ENCODE data around the gene ITPRIPL2. TPM values are rescaled to one million over a fixed set of nuclear protein-coding genes. Genes with fewer than 3 reads are reported as not detected.

The ITPRIPL2 gene
- total RNA-seq, 1 experiment from 2014 or later, result 21.6 TPM

DNA sequence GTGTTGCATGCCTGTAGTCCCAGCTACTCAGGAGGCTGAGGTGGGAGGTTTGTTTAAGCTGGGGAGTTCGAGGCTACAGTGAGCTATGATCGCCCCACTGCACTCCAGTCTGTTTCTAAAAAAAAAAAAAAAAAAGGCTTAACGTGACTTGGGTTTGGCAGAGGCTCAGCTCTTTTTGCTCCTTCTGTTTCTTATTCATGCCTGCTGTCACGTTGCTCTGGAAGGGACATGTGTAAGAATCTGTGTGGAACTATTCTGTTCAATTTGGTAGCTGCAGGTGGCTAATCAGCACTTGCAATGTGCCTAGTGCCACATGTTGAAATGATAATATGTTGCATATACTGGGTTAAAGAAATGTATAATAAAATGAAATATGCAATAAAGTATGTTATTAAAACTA is 33.4 kb downstream of the ITPRIPL2 start:
- no TSS peak for BruUV-seq (replicated peaks)
- no peak overlapping the region for H3K27ac ChIP-seq (ENCODE audit: low read length)
- no peak overlapping the region for H3K4me3 ChIP-seq (ENCODE audit: low read length)
- no peak for ATAC-seq
- no peaks in the 10 kb centered on the region for H4K20me1 ChIP-seq (ENCODE audit: low read length)
- no peaks in the 10 kb centered on the region for H3K9me3 ChIP-seq (ENCODE audit: low read length)
- H3K9me2 ChIP-seq (replicated peaks; ENCODE audit: low read length), result no peaks in the 10 kb centered on the region
- ChIA-PET POLR2A (ENCODE audit: unreplicated experiment) (no interaction called here), CTCF (no interaction called here)
- intact Hi-C loops (cut with micrococcal nuclease), result no loop called here
- no peaks in the 10 kb centered on the region for H3K79me2 ChIP-seq (ENCODE audit: low read length)
- no peaks in the 10 kb centered on the region for H3K36me3 ChIP-seq (ENCODE audit: low read depth, low read length)
- no peaks in the 10 kb centered on the region for H3K27me3 ChIP-seq (ENCODE audit: low read length)
- no peak overlapping the region for H3K9ac ChIP-seq (ENCODE audit: low read length)
- H3F3A ChIP-seq (ENCODE audit: low read length, unreplicated experiment), result no peaks in the 10 kb centered on the region
- no peak overlapping the region for H2AFZ ChIP-seq (ENCODE audit: low read length)
- no peak for DNase-seq
- H3K4me2 ChIP-seq (ENCODE audit: low read length), result no peak overlapping the region
- TF ChIP-seq EZH2phosphoT487 (IDR thresholded peaks at IDR 0.05; ENCODE audit: borderline replicate concordance, low read length) (no peak), EZH2 (IDR thresholded peaks at IDR 0.05; ENCODE audit: low read length, unreplicated experiment) (no peak)
- TF ChIP-seq, protein P1, sequence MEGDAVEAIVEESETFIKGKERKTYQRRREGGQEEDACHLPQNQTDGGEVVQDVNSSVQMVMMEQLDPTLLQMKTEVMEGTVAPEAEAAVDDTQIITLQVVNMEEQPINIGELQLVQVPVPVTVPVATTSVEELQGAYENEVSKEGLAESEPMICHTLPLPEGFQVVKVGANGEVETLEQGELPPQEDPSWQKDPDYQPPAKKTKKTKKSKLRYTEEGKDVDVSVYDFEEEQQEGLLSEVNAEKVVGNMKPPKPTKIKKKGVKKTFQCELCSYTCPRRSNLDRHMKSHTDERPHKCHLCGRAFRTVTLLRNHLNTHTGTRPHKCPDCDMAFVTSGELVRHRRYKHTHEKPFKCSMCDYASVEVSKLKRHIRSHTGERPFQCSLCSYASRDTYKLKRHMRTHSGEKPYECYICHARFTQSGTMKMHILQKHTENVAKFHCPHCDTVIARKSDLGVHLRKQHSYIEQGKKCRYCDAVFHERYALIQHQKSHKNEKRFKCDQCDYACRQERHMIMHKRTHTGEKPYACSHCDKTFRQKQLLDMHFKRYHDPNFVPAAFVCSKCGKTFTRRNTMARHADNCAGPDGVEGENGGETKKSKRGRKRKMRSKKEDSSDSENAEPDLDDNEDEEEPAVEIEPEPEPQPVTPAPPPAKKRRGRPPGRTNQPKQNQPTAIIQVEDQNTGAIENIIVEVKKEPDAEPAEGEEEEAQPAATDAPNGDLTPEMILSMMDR (conservative IDR thresholded peaks at IDR 0.05; ENCODE audit: low read depth, low read length), result no peak
- no peaks in the 10 kb centered on the region for H3K4me1 ChIP-seq (ENCODE audit: insufficient read depth, low read length)

DNA sequence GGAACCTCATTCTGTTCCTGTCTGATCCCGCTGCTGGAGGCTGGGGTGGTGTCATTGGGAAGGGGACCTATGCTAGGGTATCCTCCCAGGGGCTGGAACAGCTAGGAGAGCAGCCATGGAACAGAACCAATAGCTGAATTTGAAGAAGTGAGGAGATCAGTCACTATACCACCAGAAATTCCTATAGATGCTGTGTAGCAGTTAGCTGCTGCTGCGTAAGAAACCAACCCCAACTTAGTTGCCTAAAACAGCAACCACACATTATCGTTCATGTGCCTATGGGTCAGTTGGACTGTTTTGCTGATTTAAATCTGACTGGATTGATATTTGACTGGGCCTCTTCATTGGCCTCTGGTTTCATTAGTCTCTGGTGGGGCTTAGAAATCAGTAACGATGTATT is 33.9 kb downstream of the ITPRIPL2 start:
- Histone ChIP-seq H3K79me2 (ENCODE audit: low read length) (no peaks in the 10 kb centered on the region), H3K27me3 (ENCODE audit: low read length) (no peaks in the 10 kb centered on the region), H3K27ac (ENCODE audit: low read length) (no peak overlapping the region), H3K9ac (ENCODE audit: low read length) (no peak overlapping the region), H3K9me2 (replicated peaks; ENCODE audit: low read length) (no peaks in the 10 kb centered on the region), H3K4me1 (ENCODE audit: insufficient read depth, low read length) (no peaks in the 10 kb centered on the region), H4K20me1 (ENCODE audit: low read length) (no peaks in the 10 kb centered on the region), H3K4me2 (ENCODE audit: low read length) (no peak overlapping the region), H3K4me3 (ENCODE audit: low read length) (no peak overlapping the region), H3F3A (ENCODE audit: low read length, unreplicated experiment) (no peaks in the 10 kb centered on the region), H3K36me3 (ENCODE audit: low read depth, low read length) (no peaks in the 10 kb centered on the region), H3K9me3 (ENCODE audit: low read length) (no peaks in the 10 kb centered on the region), H2AFZ (ENCODE audit: low read length) (no peak overlapping the region)
- BruUV-seq (replicated peaks), result no TSS peak
- TF ChIP-seq, protein P1 (conservative IDR thresholded peaks at IDR 0.05; ENCODE audit: low read depth, low read length), result no peak
- no peak for TF ChIP-seq EZH2 (IDR thresholded peaks at IDR 0.05; ENCODE audit: low read length, unreplicated experiment)
- no peak for TF ChIP-seq EZH2phosphoT487 (IDR thresholded peaks at IDR 0.05; ENCODE audit: borderline replicate concordance, low read length)
- ChIA-PET POLR2A (ENCODE audit: unreplicated experiment) (no interaction called here), CTCF (no interaction called here)
- DNase-seq (no peak), ATAC-seq (no peak)
- intact Hi-C loops (cut with micrococcal nuclease), result no loop called here

DNA sequence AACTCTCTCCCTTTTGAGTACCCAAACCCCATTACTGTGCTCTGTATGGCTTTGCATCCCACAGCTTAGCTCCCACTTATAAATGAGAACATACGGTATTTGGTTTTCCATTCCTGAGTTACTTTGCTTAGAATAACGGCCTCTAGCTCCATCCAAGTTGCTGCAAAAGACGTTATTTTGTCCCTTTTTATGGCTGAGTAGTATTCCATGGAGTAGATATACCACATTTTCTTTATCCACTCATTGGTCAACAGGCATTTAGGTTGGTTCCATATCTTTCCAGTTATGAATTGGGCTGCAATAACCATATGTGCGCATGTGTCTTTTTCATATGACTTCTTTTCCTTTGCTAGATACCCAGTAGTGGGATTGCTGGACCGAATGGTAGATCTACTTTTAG is 34.4 kb downstream of the ITPRIPL2 start:
- H3K4me2 ChIP-seq (ENCODE audit: low read length), result no peak overlapping the region
- no peak overlapping the region for H3K9ac ChIP-seq (ENCODE audit: low read length)
- H3K27ac ChIP-seq (ENCODE audit: low read length), result no peak overlapping the region
- H3K9me3 ChIP-seq (ENCODE audit: low read length), result no peaks in the 10 kb centered on the region
- ChIA-PET CTCF (no interaction called here), POLR2A (ENCODE audit: unreplicated experiment) (no interaction called here)
- H3K27me3 ChIP-seq (ENCODE audit: low read length), result no peaks in the 10 kb centered on the region
- no peak overlapping the region for H3K4me3 ChIP-seq (ENCODE audit: low read length)
- no peaks in the 10 kb centered on the region for H3K4me1 ChIP-seq (ENCODE audit: insufficient read depth, low read length)
- H2AFZ ChIP-seq (ENCODE audit: low read length), result no peak overlapping the region
- no peaks in the 10 kb centered on the region for H4K20me1 ChIP-seq (ENCODE audit: low read length)
- ATAC-seq (no peak), DNase-seq (no peak)
- H3K9me2 ChIP-seq (replicated peaks; ENCODE audit: low read length), result no peaks in the 10 kb centered on the region
- H3K79me2 ChIP-seq (ENCODE audit: low read length), result no peaks in the 10 kb centered on the region
- intact Hi-C loops (cut with micrococcal nuclease), result no loop called here
- no peaks in the 10 kb centered on the region for H3K36me3 ChIP-seq (ENCODE audit: low read depth, low read length)
- no TSS peak for BruUV-seq (replicated peaks)
- no peak for TF ChIP-seq EZH2 (IDR thresholded peaks at IDR 0.05; ENCODE audit: low read length, unreplicated experiment)
- no peak for TF ChIP-seq EZH2phosphoT487 (IDR thresholded peaks at IDR 0.05; ENCODE audit: borderline replicate concordance, low read length)
- TF ChIP-seq, protein P1 (conservative IDR thresholded peaks at IDR 0.05; ENCODE audit: low read depth, low read length), result no peak
- no peaks in the 10 kb centered on the region for H3F3A ChIP-seq (ENCODE audit: low read length, unreplicated experiment)
